Adipose tissue (tissue), 3 donors: ENCODE data around the gene ADARB1. TPM values are rescaled to one million over a fixed set of nuclear protein-coding genes. Genes with fewer than 3 reads are reported as not detected.

Experiments used
- H3K27ac ChIP-seq: one replicate; pipeline ENCODE4 v1.5.1; 2013; ENCODE audit warnings: low read depth, low read length
- WGBS, 3 donors: extraction: QIAGEN DNeasy Blood & Tissue Kit; methylation state at CpG; one replicate each; pipeline ENCODE4 v1.1.7; 2013; 5-methylcytosine and 5-hydroxymethylcytosine counted together
- polyA plus RNA-seq, 3 donors: library from polyadenylated mRNA; stranded (reverse); fragments of 200-250 nt; gene quantifications; one replicate each; pipeline ENCODE4 v1.2.3, GENCODE V29; 2013
- donor health status: healthy with polysubstance abuse.
- donor health status: Bipolar disorder and iron deficiency.
- donor health status: healthy.

The ADARB1 gene
- polyA plus RNA-seq, 3 donors: 2.7 to 17.9 (median 13.0) TPM

- no peak overlapping the region for H3K27ac ChIP-seq
- WGBS, 3 donors: 88 to 92% (median 90%) methylated on average over 5 of the region's 5 CpGs
These were observed 74.6 kb downstream of the ADARB1 start for GRCh38 chr21:45149021-45149420.

- WGBS, 3 donors: 88 to 96% (median 92%) methylated on average over 6 of the region's 6 CpGs
- H3K27ac ChIP-seq: no peak overlapping the region
These were observed 76.3 kb downstream of the ADARB1 start for GRCh38 chr21:45150638-45151131.

- no peak overlapping the region for H3K27ac ChIP-seq
These were observed 77.2 kb downstream of the ADARB1 start for GRCh38 chr21:45151445-45152160.

GRCh38 chr21:45152265-45152746 is 77.9 kb downstream of the ADARB1 start:
- 55 to 61% (median 60%) methylated on average over 24 of the region's 24 CpGs for WGBS, 3 donors
- H3K27ac ChIP-seq: no peak overlapping the region

More at GRCh38 chr21:45151445-45152160, 77.2 kb downstream of the ADARB1 start:
- 54 to 77% (median 59%) methylated on average over 10 of the region's 10 CpGs for WGBS, 3 donors

GRCh38 chr21:45153358-45154318 is 79.3 kb downstream of the ADARB1 start:
- H3K27ac ChIP-seq: no peak overlapping the region
- WGBS, 3 donors: 51 to 81% (median 61%) methylated on average over 11 of the region's 11 CpGs

GRCh38 chr21:45154511-45155508 is 80.4 kb downstream of the ADARB1 start:
- 82 to 87% (median 86%) methylated on average over 9 of the region's 9 CpGs for WGBS, 3 donors
- no peak overlapping the region for H3K27ac ChIP-seq

GRCh38 chr21:45155910-45156309 is 81.5 kb downstream of the ADARB1 start:
- H3K27ac ChIP-seq: no peak overlapping the region

- 94 to 98% (median 98%) methylated on average over 3 of the region's 3 CpGs for WGBS, 3 donors
- no peak overlapping the region for H3K27ac ChIP-seq
These were observed 82.1 kb downstream of the ADARB1 start for GRCh38 chr21:45156459-45156858.

- H3K27ac ChIP-seq: no peak overlapping the region
- 89 to 96% (median 91%) methylated on average over 8 of the region's 8 CpGs for WGBS, 3 donors
These were observed 83.6 kb downstream of the ADARB1 start for GRCh38 chr21:45157932-45158331.

- no peak overlapping the region for H3K27ac ChIP-seq
- WGBS, 3 donors: 76 to 81% (median 77%) methylated on average over 16 of the region's 16 CpGs
These were observed 84.4 kb downstream of the ADARB1 start for GRCh38 chr21:45158491-45159423.

GRCh38 chr21:45160198-45160597 is 85.8 kb downstream of the ADARB1 start:
- WGBS, 3 donors: 96 to 97% (median 97%) methylated on average over 7 of the region's 7 CpGs
- no peak overlapping the region for H3K27ac ChIP-seq

- H3K27ac ChIP-seq: no peak overlapping the region
These were observed 86.9 kb downstream of the ADARB1 start for GRCh38 chr21:45161038-45161945.

GRCh38 chr21:45162115-45162514 is 87.7 kb downstream of the ADARB1 start:
- WGBS, 3 donors: 73 to 92% (median 87%) methylated on average over 8 of the region's 8 CpGs
- H3K27ac ChIP-seq: no peak overlapping the region

More at GRCh38 chr21:45161038-45161945, 86.9 kb downstream of the ADARB1 start:
- WGBS, 3 donors: 83 to 84% (median 84%) methylated on average over 18 of the region's 18 CpGs

GRCh38 chr21:45162809-45163208 is 88.4 kb downstream of the ADARB1 start:
- 84 to 96% (median 91%) methylated on average over 5 of the region's 5 CpGs for WGBS, 3 donors
- no peak overlapping the region for H3K27ac ChIP-seq

- no peak overlapping the region for H3K27ac ChIP-seq
- 86 to 87% (median 86%) methylated on average over 12 of the region's 12 CpGs for WGBS, 3 donors
These were observed 89.2 kb downstream of the ADARB1 start for GRCh38 chr21:45163413-45164123.
